A673 (cell line): ENCODE measurements around the gene FBXW12. TPM values are rescaled to one million over a fixed set of nuclear protein-coding genes. Genes with fewer than 3 reads are reported as not detected.
"Not testable (repeated sequence)": the region's sequence is repeated elsewhere in the genome, so short reads cannot be mapped to it uniquely, and the experiment has no call there.

ENCODE experiments used
- BruUV-seq: library from RNA; stranded (reverse); fragments of 400-500 nt; replicated peaks from 2 replicates; lab custom pipeline; 2021; lab: Mats Ljungman, UMichigan
- CTCF ChIA-PET: fragments of 300-600 bp; sonication (Branson Sonifier 250); formaldehyde crosslinking; loops from one replicate; lab custom pipeline; 2022; ENCODE audit warnings: antibody characterized with exemption; lab: Charles Lee
- POLR2A ChIA-PET: fragments of 300-600 bp; sonication (Branson Sonifier 250); formaldehyde crosslinking; loops from one replicate; lab custom pipeline; 2022; ENCODE audit warnings: antibody characterized with exemption; ENCODE audit not compliant: low non-redundant PET; lab: Charles Lee
- DNase-seq: peaks from one replicate; pipeline ENCODE4 v3.0.0-alpha.2; 2015; ENCODE audit warnings: low spot score
- H3K27ac ChIP-seq: fragments of 200-600 bp; sonication (generic); 2 replicates; pipeline ENCODE4 v1.5.1; 2016; ENCODE audit warnings: mixed run types, low read depth, mild to moderate bottlenecking, mixed read lengths, antibody characterized with exemption, low read length; ENCODE audit not compliant: poor library complexity, severe bottlenecking
- H3K27me3 ChIP-seq: fragments of 200-600 bp; sonication (generic); replicated peaks from 2 replicates; pipeline ENCODE4 v1.6.1; 2017; ENCODE audit warnings: mixed run types, low read depth, mild to moderate bottlenecking, mixed read lengths, antibody characterized with exemption, low read length; ENCODE audit not compliant: insufficient read depth, poor library complexity
- H3K36me3 ChIP-seq: fragments of 200-600 bp; sonication (generic); 2 replicates; pipeline ENCODE4 v1.6.1; 2016; ENCODE audit warnings: mixed run types, mild to moderate bottlenecking, mixed read lengths, antibody characterized with exemption, low read length; ENCODE audit not compliant: insufficient read depth, poor library complexity, severe bottlenecking
- H3K4me1 ChIP-seq: fragments of 200-600 bp; sonication (generic); 2 replicates; pipeline ENCODE4 v1.6.1; 2017; ENCODE audit warnings: mixed run types, mild to moderate bottlenecking, mixed read lengths, antibody characterized with exemption, low read length; ENCODE audit not compliant: insufficient read depth, poor library complexity, severe bottlenecking
- H3K4me3 ChIP-seq: fragments of 200-600 bp; sonication (generic); 2 replicates; pipeline ENCODE4 v1.5.1; 2016; ENCODE audit warnings: low read depth, mixed run types, mild to moderate bottlenecking, mixed read lengths, low read length; ENCODE audit not compliant: poor library complexity, severe bottlenecking
- H3K9me3 ChIP-seq: fragments of 200-600 bp; sonication (generic); 2 replicates; pipeline ENCODE4 v1.6.1; 2016; ENCODE audit warnings: mixed run types, low read depth, mild to moderate bottlenecking, mixed read lengths, antibody characterized with exemption, low read length; ENCODE audit not compliant: poor library complexity, severe bottlenecking
- EZH2 ChIP-seq: fragments of 200-600 bp; sonication (generic); IDR thresholded peaks from 2 replicates; pipeline ENCODE4 v1.6.1; 2017; ENCODE audit warnings: borderline replicate concordance, low read depth, mild to moderate bottlenecking, mixed read lengths, antibody characterized with exemption, low read length; ENCODE audit not compliant: poor library complexity, severe bottlenecking
- intact Hi-C: fragments of 100-400 bp; cut with micrococcal nuclease; formaldehyde crosslinking; loops from one replicate; pipeline ENCODE4 v1.10.0; 2022; ENCODE audit not compliant: unreplicated experiment
- total RNA-seq: library from RNA; stranded (reverse); gene quantifications from 2 replicates; pipeline ENCODE4 v1.2.3, GENCODE V29; 2021
- TF ChIP-seq, protein P1 (sequence below): fragments of 300-800, 200-600 bp; sonication (generic); conservative IDR thresholded peaks from 2 replicates; pipeline ENCODE4 v1.5.1; 2017; ENCODE audit warnings: low read depth, mild to moderate bottlenecking, antibody characterized with exemption, low read length, moderate library complexity, mixed read lengths

The FBXW12 gene
- total RNA-seq, 1 experiment from 2014 or later: 0.60 TPM

DNA sequence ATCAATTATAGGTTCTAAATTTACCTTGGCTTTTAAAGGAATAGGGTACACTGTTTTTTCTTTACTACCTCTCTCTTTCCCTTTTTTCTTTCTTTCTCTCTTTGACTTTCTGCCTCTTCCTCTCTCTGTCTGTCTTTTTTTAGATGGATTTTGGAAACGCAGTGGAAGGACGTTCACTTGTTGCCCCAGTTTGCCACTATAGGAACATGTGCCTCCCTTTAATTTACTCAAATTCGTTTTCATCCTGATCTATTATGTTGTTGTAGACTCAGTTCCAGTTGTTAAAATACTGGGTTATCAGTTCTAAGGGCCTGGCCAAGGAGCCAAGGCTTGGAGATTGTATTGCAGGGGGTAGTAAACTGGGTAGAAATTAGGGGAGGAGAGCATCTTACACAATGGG, 37.4 kb upstream of the FBXW12 start:
- Histone ChIP-seq H3K4me3 (no peak overlapping the region), H3K27ac (no peak overlapping the region), H3K4me1 (no peaks in the 10 kb centered on the region), H3K36me3 (no peaks in the 10 kb centered on the region), H3K27me3 (no peaks in the 10 kb centered on the region), H3K9me3 (no peaks in the 10 kb centered on the region)
- CTCF ChIA-PET: no interaction called here
- DNase-seq: no peak
- BruUV-seq: no TSS peak
- TF ChIP-seq, protein P1, sequence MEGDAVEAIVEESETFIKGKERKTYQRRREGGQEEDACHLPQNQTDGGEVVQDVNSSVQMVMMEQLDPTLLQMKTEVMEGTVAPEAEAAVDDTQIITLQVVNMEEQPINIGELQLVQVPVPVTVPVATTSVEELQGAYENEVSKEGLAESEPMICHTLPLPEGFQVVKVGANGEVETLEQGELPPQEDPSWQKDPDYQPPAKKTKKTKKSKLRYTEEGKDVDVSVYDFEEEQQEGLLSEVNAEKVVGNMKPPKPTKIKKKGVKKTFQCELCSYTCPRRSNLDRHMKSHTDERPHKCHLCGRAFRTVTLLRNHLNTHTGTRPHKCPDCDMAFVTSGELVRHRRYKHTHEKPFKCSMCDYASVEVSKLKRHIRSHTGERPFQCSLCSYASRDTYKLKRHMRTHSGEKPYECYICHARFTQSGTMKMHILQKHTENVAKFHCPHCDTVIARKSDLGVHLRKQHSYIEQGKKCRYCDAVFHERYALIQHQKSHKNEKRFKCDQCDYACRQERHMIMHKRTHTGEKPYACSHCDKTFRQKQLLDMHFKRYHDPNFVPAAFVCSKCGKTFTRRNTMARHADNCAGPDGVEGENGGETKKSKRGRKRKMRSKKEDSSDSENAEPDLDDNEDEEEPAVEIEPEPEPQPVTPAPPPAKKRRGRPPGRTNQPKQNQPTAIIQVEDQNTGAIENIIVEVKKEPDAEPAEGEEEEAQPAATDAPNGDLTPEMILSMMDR: no peak
- intact Hi-C loops: no loop called here
- POLR2A ChIA-PET: no interaction called here

DNA sequence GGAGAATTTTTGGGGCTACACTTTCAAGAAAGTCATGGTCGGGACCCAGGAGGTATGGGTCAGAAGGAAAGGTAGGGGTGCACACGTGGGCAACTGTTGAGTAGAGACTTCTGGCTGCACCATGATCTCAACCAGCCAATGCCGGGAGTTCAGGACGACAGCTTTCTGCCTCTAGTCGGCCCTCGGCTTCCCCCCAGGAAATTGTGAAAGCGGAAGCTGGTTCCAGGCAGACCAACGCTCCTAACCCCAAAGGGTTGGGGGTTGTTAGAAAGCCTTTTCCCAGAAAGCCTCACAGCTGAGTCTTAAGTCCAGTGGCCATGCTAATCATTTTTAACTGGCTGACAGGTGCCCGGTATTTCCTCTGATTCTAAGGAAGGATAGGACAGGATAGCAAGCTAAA, 36.7 kb upstream of the FBXW12 start:
- intact Hi-C loops, H3K4me1 ChIP-seq, H3K27me3 ChIP-seq, H3K36me3 ChIP-seq, H3K9me3 ChIP-seq, CTCF ChIA-PET, H3K27ac ChIP-seq, H3K4me3 ChIP-seq, BruUV-seq, POLR2A ChIA-PET, DNase-seq: not testable (repeated sequence)

DNA sequence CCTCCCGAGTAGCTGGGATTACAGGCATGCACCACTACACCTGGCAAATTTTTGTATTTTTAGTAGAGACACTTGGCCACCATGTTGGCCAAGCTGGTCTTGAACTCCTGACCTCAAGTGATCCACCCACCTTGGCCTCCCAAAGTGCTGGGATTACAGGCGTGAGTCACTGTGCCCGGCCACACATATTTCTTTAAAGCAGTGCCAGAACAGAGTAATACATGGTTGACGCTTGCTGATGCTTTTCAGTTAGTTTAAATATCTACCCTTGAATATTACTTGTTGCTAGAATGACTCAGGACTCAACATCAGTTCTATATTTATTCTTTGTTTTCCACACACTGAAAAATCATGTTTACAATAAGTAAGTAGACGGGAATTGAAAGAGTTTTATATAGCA, 34.5 kb upstream of the FBXW12 start:
- CTCF ChIA-PET, H3K36me3 ChIP-seq, BruUV-seq, POLR2A ChIA-PET, H3K27ac ChIP-seq, DNase-seq, intact Hi-C loops, H3K9me3 ChIP-seq, H3K27me3 ChIP-seq, H3K4me1 ChIP-seq, H3K4me3 ChIP-seq: not testable (repeated sequence)

DNA sequence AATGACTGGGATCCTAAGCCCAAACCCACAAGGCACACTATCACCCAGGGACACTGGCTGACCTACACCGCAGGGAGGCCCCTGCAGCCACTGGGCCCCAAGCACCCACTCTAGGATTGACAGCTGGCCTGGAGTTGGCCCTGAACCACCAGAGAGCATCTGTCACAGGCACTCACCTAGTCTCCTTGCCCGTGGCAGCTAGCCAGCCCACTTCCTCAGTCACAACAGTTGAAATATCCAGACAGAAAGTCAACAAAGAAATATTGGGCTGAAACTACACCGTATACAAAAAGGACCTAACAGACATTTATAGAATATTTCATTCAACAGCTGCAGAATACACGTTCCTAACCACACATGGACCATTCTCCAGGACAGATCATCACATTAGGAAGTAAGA, 33.4 kb upstream of the FBXW12 start:
- DNase-seq: no peak
- POLR2A ChIA-PET: no interaction called here
- BruUV-seq: no TSS peak
- Histone ChIP-seq H3K36me3 (no peaks in the 10 kb centered on the region), H3K9me3 (no peaks in the 10 kb centered on the region), H3K4me1 (no peaks in the 10 kb centered on the region), H3K4me3 (no peak overlapping the region), H3K27ac (no peak overlapping the region), H3K27me3 (no peaks in the 10 kb centered on the region)
- intact Hi-C loops: no loop called here
- CTCF ChIA-PET: interaction anchor here (0.5 kb wide), 1 partner anchor 212 kb away, joined by 3 read pairs; no protein-coding TSS in a partner anchor
- TF ChIP-seq, protein P1: no peak
- TF ChIP-seq EZH2: no peak
